Immature natural killer cell (primary cell): ENCODE data around the gene FN3K. TPM values are rescaled to one million over a fixed set of nuclear protein-coding genes. Genes with fewer than 3 reads are reported as not detected.

Experiments used
- DNase-seq, 3 donors: peaks; one replicate each; pipeline ENCODE4 v3.0.0; 2022; ENCODE audit warnings: mixed read lengths in 1 of 3
- H3K27ac Mint-ChIP-seq, 6 donors: one replicate each; pipeline ENCODE4 v1.8.0; 2020; ENCODE audit warnings: mixed read lengths in 6 of 6, mild to moderate bottlenecking in 5 of 6, inconsistent platforms in 4 of 6, moderate library complexity in 3 of 6
- H3K27me3 Mint-ChIP-seq, 3 donors: one replicate each; pipeline ENCODE4 v1.8.0; 2020 to 2021; ENCODE audit warnings: low read depth in 3 of 3, mild to moderate bottlenecking in 3 of 3, mixed read lengths in 3 of 3, moderate library complexity in 3 of 3, inconsistent platforms in 1 of 3
- H3K36me3 Mint-ChIP-seq, 3 donors: one replicate each; pipeline ENCODE4 v1.8.0; 2020; ENCODE audit warnings: mixed read lengths in 3 of 3, inconsistent platforms in 2 of 3, mild to moderate bottlenecking in 2 of 3
- H3K4me1 Mint-ChIP-seq, 2 donors: one replicate each; pipeline ENCODE4 v1.8.0; 2020; ENCODE audit warnings: inconsistent platforms in 2 of 2, mild to moderate bottlenecking in 2 of 2, mixed read lengths in 2 of 2, moderate library complexity in 1 of 2
- H3K4me3 Mint-ChIP-seq, 5 donors: one replicate each; pipeline ENCODE4 v1.8.0; 2020; ENCODE audit warnings: mild to moderate bottlenecking in 5 of 5, mixed read lengths in 5 of 5, inconsistent platforms in 3 of 5, moderate library complexity in 3 of 5
- H3K9me3 Mint-ChIP-seq, 6 donors: one replicate each; pipeline ENCODE4 v1.8.0; 2020; ENCODE audit warnings: mild to moderate bottlenecking in 6 of 6, mixed read lengths in 6 of 6, inconsistent platforms in 4 of 6, moderate library complexity in 3 of 6
- polyA plus RNA-seq, 3 donors: library from polyadenylated mRNA; unstranded; fragments of 300-500 nt; fragmentation: Illumina TruSeq; gene quantifications; one replicate each; pipeline ENCODE4 v1.2.3, GENCODE V29; 2021

FN3K gene
- polyA plus RNA-seq: 1 to 10 TPM in 1 of 3 donors, under 1 TPM in 2; 0.18 to 1.1 (median 0.50) TPM

GRCh38 chr17:82734987-82735866 lies at the start of gene FN3K:
Gene FN3K (plus strand): TSS chr17:82735615. CDS start chr17:82735637, 22 bp downstream.
- H3K27me3 Mint-ChIP-seq: peaks cover 0 to 3% (median 0%) of the 10 kb centered on the region in 3 donors
- peaks cover 0 to 6% of the 10 kb centered on the region in 2 donors for H3K4me1 Mint-ChIP-seq
- DNase-seq: peak; percentile 30 to 42 (median 41)
- peaks cover 7 to 12% (median 8%) of the 10 kb centered on the region in 3 donors for H3K36me3 Mint-ChIP-seq
- peak within 1 kb of the TSS in 1 of 6 donors; percentile 34 for H3K27ac Mint-ChIP-seq
- H3K4me3 Mint-ChIP-seq: peak within 1 kb of the TSS; percentile 58 to 75 (median 69)
- peaks cover 0 to 4% (median 0%) of the 10 kb centered on the region in 6 donors for H3K9me3 Mint-ChIP-seq

DNA sequence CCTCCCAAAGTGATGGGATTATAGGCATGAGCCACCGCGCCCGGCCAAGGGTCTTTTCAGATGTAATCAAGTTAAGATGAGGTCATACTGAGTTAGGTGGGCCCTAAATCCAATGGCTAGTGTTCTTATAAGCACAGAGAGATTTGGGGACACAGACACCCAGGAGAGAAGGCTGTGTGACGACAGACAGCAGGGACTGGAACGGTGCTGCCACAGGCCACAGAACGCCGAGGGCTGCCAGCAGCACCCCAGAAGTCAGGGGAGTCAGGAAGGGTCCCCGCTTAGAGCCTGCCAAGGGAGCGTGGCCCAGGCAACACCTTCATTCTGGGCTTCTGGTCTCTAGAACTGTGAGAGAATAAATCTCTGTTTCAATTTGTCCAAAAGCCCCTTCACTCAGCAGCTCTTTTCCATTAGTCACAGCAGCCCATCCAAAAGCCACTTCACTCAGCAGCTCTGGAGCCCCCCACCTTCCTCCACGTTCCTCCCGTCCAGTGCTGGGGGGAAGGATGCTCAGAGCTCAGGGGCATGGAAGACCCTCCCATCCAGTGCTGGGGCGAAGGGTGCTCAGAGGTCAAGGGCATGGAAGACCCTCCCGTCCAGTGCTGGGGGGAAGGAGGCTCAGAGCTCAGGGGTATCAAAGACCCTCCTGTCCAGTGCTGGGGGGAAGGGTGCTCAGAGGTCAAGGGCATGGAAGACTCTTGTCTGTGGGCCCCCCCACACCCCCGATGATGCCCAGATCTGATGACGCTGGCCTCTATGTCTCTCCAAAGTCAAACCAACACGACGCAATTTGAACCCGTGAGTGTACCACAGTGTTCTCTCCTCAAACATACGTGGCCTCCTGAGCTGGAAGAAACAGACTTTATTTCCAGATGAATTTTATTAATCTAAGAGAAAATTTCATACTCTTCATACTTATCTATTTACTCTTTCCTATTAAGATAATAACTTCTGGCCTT lies 48.8 kb upstream of the FN3K start:
- peak overlapping the region in 1 of 6 donors; percentile 14 for H3K27ac Mint-ChIP-seq
- H3K4me1 Mint-ChIP-seq: no peaks in the 10 kb centered on the region
- H3K9me3 Mint-ChIP-seq: peaks cover 0 to 8% (median 5%) of the 10 kb centered on the region in 6 donors
- DNase-seq: no peak
- peaks cover 3 to 13% (median 10%) of the 10 kb centered on the region in 3 donors for H3K36me3 Mint-ChIP-seq
- H3K27me3 Mint-ChIP-seq: peaks cover 0 to 2% (median 0%) of the 10 kb centered on the region in 3 donors
- no peak overlapping the region for H3K4me3 Mint-ChIP-seq

DNA sequence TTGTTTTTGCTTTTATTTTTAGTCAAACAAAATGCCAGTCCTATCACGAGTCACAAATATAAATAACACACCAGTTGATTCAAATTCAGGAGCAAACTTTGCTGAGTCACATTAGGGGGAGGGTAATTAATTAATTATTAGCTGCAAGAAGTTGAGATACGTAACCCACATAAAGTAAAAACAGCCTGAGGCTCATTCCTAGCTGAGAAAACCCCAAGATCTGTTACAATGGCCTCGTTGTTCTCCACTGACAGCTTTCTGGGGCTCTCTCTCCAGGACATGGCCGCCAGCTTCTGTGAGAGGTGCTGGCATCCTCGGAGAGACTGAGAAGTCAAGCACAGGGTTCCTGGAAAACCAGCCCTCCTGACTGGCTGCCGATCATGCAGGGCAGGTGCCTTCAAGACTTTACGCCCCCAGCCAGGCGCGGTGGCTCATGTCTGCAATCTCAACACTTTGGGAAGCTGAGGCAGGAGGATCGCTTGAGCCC lies 48.0 kb upstream of the FN3K start:
- no peak overlapping the region for H3K4me3 Mint-ChIP-seq
- H3K36me3 Mint-ChIP-seq: peaks cover under 1 to 6% (median 4%) of the 10 kb centered on the region in 3 donors
- no peak overlapping the region for H3K27ac Mint-ChIP-seq
- no peaks in the 10 kb centered on the region for H3K27me3 Mint-ChIP-seq
- DNase-seq: no peak
- H3K4me1 Mint-ChIP-seq: no peaks in the 10 kb centered on the region
- H3K9me3 Mint-ChIP-seq: no peaks in the 10 kb centered on the region

DNA sequence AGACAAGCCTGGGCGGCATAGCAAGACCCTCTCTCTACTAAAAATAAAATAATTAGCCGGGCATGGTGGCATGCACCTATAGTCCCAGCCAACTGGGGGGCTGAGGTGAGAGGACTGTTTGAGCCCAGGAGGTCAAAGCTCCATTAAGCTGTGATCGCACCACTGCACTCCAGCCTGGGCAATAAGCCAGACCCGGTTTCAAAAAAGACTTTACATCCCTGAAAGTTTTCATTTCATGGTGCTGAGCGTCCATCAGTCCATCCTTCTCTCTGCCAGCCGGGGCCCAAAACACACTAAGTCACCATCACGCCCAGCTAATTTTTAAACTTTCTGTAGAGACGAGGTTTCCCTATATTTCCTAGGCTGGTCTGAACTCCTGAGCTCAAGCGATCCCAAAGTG lies 47.5 kb upstream of the FN3K start:
- no peak for DNase-seq
- H3K27ac Mint-ChIP-seq: no peak overlapping the region
- H3K4me1 Mint-ChIP-seq: no peaks in the 10 kb centered on the region
- no peaks in the 10 kb centered on the region for H3K9me3 Mint-ChIP-seq
- no peak overlapping the region for H3K4me3 Mint-ChIP-seq
- H3K27me3 Mint-ChIP-seq: no peaks in the 10 kb centered on the region
- H3K36me3 Mint-ChIP-seq: peaks cover 0 to 4% (median 4%) of the 10 kb centered on the region in 3 donors

- no peak for DNase-seq
- Mint-ChIP-seq H3K4me3 (no peak overlapping the region), H3K27ac (no peak overlapping the region), H3K36me3 (peaks cover 0 to 9% (median 4%) of the 10 kb centered on the region in 3 donors), H3K9me3 (peaks cover 0 to 1% (median 0%) of the 10 kb centered on the region in 6 donors), H3K27me3 (peaks cover 0 to 2% (median 0%) of the 10 kb centered on the region in 3 donors), H3K4me1 (no peaks in the 10 kb centered on the region)
Observed at GRCh38 chr17:82689077-82689476, 46.3 kb upstream of the FN3K start.

- Mint-ChIP-seq H3K9me3 (peaks cover 0 to 8% (median 3%) of the 10 kb centered on the region in 6 donors), H3K4me1 (no peaks in the 10 kb centered on the region), H3K4me3 (no peak overlapping the region), H3K36me3 (peaks cover 7 to 16% (median 10%) of the 10 kb centered on the region in 3 donors), H3K27me3 (peaks cover 0 to 3% (median 2%) of the 10 kb centered on the region in 3 donors), H3K27ac (no peak overlapping the region)
- DNase-seq: no peak
Observed at GRCh38 chr17:82690786-82691489, 44.5 kb upstream of the FN3K start.

GRCh38 chr17:82691714-82692113 lies 43.7 kb upstream of the FN3K start:
- H3K9me3 Mint-ChIP-seq: peaks cover 0 to 8% (median 3%) of the 10 kb centered on the region in 6 donors
- H3K36me3 Mint-ChIP-seq: peaks cover 7 to 16% (median 10%) of the 10 kb centered on the region in 3 donors
- H3K27me3 Mint-ChIP-seq: peaks cover 0 to 3% (median 2%) of the 10 kb centered on the region in 3 donors
- no peak for DNase-seq
- H3K4me3 Mint-ChIP-seq: no peak overlapping the region
- H3K4me1 Mint-ChIP-seq: no peaks in the 10 kb centered on the region
- H3K27ac Mint-ChIP-seq: no peak overlapping the region

GRCh38 chr17:82692268-82692667 lies 43.1 kb upstream of the FN3K start:
- peaks cover 7 to 16% (median 10%) of the 10 kb centered on the region in 3 donors for H3K36me3 Mint-ChIP-seq
- H3K9me3 Mint-ChIP-seq: peaks cover 0 to 8% (median 3%) of the 10 kb centered on the region in 6 donors
- peaks cover 0 to 3% of the 10 kb centered on the region in 2 donors for H3K4me1 Mint-ChIP-seq
- H3K27ac Mint-ChIP-seq: no peak overlapping the region
- no peak overlapping the region for H3K4me3 Mint-ChIP-seq
- H3K27me3 Mint-ChIP-seq: peaks cover 0 to 3% (median 2%) of the 10 kb centered on the region in 3 donors
- no peak for DNase-seq

GRCh38 chr17:82693168-82693867 lies 42.1 kb upstream of the FN3K start:
- Mint-ChIP-seq H3K9me3 (peaks cover 0 to 8% (median 3%) of the 10 kb centered on the region in 6 donors), H3K36me3 (peaks cover 7 to 16% (median 10%) of the 10 kb centered on the region in 3 donors), H3K27ac (no peak overlapping the region), H3K4me1 (peaks cover 0 to 4% of the 10 kb centered on the region in 2 donors), H3K4me3 (no peak overlapping the region), H3K27me3 (peaks cover 0 to 3% (median 2%) of the 10 kb centered on the region in 3 donors)
- no peak for DNase-seq

DNA sequence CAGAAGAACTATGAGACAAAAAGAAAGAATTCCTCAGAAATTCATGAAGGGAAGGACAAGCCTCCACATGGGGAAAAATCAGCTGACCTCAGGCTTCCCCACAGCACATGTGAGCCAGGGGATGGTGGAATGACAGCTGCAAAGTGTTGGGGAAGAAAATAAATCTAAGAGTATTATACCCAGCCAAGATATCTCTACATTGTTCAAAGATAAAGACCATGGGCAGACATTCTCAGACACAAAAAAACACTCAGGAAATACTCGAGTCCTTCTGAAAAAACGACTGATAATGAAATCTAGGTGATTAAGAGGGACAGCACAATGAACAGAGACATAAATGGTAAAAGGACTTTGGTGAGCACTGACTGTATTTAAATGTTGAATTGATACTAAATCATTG lies 40.8 kb upstream of the FN3K start:
- peak overlapping the region in 3 of 5 donors; percentile 2 to 35 (median 5) for H3K4me3 Mint-ChIP-seq
- peaks cover 7 to 16% (median 10%) of the 10 kb centered on the region in 3 donors for H3K36me3 Mint-ChIP-seq
- H3K9me3 Mint-ChIP-seq: peaks cover 0 to 8% (median 3%) of the 10 kb centered on the region in 6 donors
- H3K27ac Mint-ChIP-seq: no peak overlapping the region
- peaks cover 6 to 11% of the 10 kb centered on the region in 2 donors for H3K4me1 Mint-ChIP-seq
- peaks cover 2 to 6% (median 6%) of the 10 kb centered on the region in 3 donors for H3K27me3 Mint-ChIP-seq
- DNase-seq: no peak

DNA sequence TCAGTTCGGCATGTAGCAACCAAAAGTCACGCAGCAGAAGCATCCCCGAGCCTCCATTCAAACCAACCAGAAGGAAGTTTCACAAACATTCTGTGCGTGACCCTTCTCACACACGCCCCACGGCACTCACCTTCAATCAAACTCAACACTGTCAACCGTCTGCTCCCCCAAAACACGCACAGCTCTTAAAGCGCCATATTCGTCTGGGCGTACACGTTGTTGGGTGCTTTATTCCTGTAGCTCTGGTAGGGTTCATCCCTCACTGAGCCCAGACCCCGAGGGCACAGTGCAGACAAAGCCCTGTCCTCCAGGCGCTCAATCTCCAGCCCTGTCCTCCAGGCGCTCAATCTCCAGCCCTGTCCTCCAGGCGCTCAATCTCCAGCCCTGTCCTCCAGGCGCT lies 39.2 kb upstream of the FN3K start:
- H3K4me1 Mint-ChIP-seq: peaks cover 6 to 11% of the 10 kb centered on the region in 2 donors
- peaks cover 2 to 6% (median 6%) of the 10 kb centered on the region in 3 donors for H3K27me3 Mint-ChIP-seq
- DNase-seq: no peak
- peaks cover 6 to 12% (median 7%) of the 10 kb centered on the region in 3 donors for H3K36me3 Mint-ChIP-seq
- H3K4me3 Mint-ChIP-seq: peak overlapping the region in 4 of 5 donors; percentile 33 to 61 (median 40)
- peaks cover 0 to 8% (median 3%) of the 10 kb centered on the region in 6 donors for H3K9me3 Mint-ChIP-seq
- H3K27ac Mint-ChIP-seq: peak overlapping the region in 1 of 6 donors; percentile 40
